GM19397 (cell line): ENCODE data around the gene SYNE3.

Source experiments
- ATAC-seq: cut with Tn5 transposase; IDR thresholded peaks from one replicate; pipeline ENCODE4 v1.9.1; 2021; ENCODE audit warnings: mild to moderate bottlenecking, moderate library complexity; ENCODE audit not compliant: unreplicated experiment

The SYNE3 gene

GRCh38 chr14:95476747-95477146, 39.7 kb downstream of the SYNE3 start:
- no peak for ATAC-seq

DNA sequence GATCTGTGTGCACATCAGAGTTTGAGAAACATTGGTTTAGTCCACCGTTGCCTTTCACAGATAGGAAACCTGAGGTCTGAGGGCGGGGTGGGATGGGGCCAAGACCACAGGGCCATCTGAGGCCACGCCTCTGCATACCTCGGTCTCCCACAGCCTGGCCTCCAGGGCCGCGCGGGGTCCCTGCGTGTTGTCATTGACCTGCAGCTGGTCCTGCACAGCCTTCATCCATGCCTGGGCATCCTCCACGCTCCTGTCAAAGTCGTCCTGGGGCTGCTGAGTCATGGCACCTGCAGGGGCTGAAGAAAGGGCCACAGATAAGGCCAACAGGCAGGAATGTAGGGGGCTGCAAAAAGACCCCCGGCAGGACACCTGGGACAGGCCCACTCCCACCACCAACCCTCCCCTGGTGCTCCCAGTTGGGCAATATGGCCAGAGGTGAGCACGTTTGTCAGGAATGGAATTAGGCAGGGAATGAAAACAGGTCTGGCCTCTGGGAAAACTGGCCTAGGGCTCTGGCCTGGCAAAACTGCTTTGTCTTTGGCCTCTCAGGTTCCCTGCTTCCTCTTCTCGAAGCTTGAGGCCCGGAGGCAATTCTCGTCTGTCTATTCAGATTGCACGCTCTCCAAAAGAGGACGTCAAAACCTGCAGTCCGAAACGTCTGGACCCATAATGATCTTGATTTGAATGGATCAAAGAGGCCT, 40.8 kb downstream of the SYNE3 start:
- no peak for ATAC-seq

GRCh38 chr14:95474941-95475340, 41.5 kb downstream of the SYNE3 start:
- ATAC-seq: no peak

DNA sequence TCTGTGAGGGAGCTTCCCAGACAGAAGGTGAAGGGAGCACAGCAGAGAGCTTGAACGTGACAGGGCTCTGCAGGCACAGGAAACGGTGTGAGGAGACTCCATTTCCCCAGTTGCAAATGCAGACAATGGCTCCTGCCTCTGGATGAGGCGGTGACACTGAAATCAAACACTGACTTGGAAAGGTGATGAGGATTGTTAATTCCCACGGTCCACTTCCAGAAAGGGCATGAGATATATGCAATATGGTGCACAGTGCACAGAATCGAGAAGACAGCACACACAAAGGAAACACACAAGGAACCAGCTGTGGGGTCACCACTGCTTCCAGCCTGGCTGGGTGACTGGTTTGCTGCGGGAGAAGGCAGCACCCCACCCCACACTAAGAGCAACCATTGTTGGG, 42.0 kb downstream of the SYNE3 start:
- no peak for ATAC-seq

- ATAC-seq: no peak
These were observed 43.6 kb downstream of the SYNE3 start for GRCh38 chr14:95472819-95473251.

DNA sequence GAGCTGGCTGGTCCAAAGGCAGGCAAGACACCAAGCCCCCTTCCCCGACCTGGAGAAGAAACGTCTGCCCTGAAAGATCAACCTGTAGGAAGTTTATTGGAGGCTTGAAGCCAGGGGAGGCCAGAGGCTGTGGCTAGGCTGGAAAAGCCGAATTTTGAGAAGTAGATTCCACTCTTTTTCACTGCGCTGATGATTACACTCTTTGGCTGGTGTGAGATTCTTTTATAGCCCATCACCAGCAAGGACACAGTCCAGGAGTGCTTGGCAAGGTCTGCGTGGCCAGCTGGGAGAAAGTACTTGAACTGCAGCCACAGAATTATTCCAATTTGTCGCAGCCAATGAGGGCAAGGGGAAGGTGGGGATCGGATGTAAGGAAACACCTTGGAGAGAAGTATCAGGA, 45.0 kb downstream of the SYNE3 start:
- ATAC-seq: no peak

GRCh38 chr14:95471016-95471415, 45.4 kb downstream of the SYNE3 start:
- ATAC-seq: no peak

DNA sequence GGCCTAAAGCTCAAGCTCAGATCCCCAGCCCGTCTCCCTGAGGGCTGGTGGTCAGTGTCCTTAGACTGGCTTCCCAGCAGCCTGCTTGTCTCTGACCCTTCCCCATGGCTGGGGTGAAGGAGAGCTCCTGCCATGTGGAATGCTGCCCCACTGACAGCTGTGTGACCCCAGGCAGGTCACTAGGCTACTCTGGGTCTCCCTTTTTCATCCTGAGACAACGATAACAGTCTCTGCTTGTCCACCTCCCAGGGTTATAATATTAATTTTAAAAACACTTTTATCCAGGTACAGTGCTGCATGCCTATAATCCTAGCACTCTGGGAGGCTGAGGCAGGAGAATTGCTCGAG, 47.3 kb downstream of the SYNE3 start:
- ATAC-seq: no peak

DNA sequence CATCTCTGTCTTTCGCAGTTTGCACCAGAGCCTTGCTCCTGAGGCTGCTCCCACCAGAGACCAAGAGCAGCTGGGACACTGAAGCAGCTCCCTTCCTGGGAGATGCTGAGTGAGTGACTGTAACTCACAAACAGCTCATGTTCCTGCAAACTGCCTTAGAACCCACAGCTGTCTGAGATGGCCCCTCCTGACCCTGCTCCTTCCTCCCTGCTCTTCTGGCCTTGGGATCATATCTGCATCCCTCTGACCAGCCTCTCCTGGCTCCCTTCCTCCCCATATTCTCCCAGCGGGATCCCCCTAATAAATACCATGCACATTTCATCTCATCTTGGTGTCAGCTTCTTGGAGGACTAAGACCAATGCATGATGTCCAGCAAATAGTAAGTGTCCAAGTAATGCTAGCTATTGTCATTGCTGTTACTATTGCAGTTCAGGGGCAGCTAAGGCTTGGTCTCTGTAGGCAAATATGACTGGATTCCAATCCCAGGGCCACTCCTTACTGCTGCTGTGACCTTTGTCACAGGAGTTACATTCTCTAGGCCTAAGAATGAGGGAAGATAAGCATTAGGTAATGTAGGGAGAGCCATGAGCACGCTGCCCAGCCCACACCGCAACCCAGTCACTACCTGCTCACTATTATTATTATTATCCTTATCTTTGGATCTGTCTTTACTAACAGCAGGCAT, 47.9 kb downstream of the SYNE3 start:
- ATAC-seq: no peak

DNA sequence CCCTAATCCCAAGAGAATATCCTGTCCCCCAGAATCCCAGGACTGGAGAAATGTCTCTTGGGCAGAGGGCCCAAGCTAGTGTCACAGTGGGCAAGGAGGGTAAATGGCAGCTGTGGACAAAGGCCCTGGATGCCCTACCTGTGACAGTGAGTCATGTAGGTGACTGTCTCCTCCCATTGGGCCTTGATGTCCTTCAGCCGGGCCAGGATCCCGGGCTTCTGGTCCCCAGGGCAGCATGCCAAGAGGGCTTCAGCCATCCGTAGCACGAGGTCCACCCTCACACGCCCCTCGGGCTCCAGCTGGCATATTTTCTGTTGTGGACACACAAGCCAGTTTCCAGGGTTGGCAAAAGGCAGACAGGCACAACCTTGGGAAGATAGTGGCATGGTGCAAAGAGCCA, 48.8 kb downstream of the SYNE3 start:
- no peak for ATAC-seq

GRCh38 chr14:95467232-95467631, 49.2 kb downstream of the SYNE3 start:
- no peak for ATAC-seq
